Activated T-helper 17 cell treated with anti-CD3 and anti-CD28 coated beads, Interleukin-2, amount 50 U/mL, for 72 hours (primary cell): ENCODE data around the gene TSACC. TPM values are rescaled to one million over a fixed set of nuclear protein-coding genes. Genes with fewer than 3 reads are reported as not detected.
"Not testable (repeated sequence)": the region's sequence is repeated elsewhere in the genome, so short reads cannot be mapped to it uniquely, and the experiment has no call there.

Experiments
- ATAC-seq: fragments of 150-1000 bp; cut with Tn5 transposase; replicated peaks from 2 replicates; pipeline ENCODE4 v1.10.0; 2021; ENCODE audit warnings: mild to moderate bottlenecking, moderate library complexity
- H3K27ac Mint-ChIP-seq: one replicate; pipeline ENCODE4 v1.8.0; 2022; ENCODE audit warnings: mixed read lengths
- H3K27me3 Mint-ChIP-seq: one replicate; pipeline ENCODE4 v1.8.0; 2022; ENCODE audit warnings: mixed read lengths
- H3K36me3 Mint-ChIP-seq: one replicate; pipeline ENCODE4 v1.8.0; 2022; ENCODE audit warnings: low read depth, mild to moderate bottlenecking, mixed read lengths
- H3K4me1 Mint-ChIP-seq: one replicate; pipeline ENCODE4 v1.8.0; 2022; ENCODE audit warnings: mixed read lengths
- H3K4me3 Mint-ChIP-seq: one replicate; pipeline ENCODE4 v1.8.0; 2022; ENCODE audit warnings: mild to moderate bottlenecking, mixed read lengths
- H3K9me3 Mint-ChIP-seq: one replicate; pipeline ENCODE4 v1.8.0; 2022; ENCODE audit warnings: mixed read lengths
- total RNA-seq, 2 donors: library from RNA; stranded (reverse); gene quantifications; one replicate each; pipeline ENCODE4 v1.2.3, GENCODE V29; 2022

The TSACC gene
- total RNA-seq, 2 donors from 2014 or later = 1.1 TPM; not detected in 1

GRCh38 chr1:156323179-156323578, 15.1 kb upstream of the TSACC start:
- not testable (repeated sequence) for ATAC-seq, H3K4me3 Mint-ChIP-seq, H3K27ac Mint-ChIP-seq, H3K4me1 Mint-ChIP-seq, H3K9me3 Mint-ChIP-seq, H3K27me3 Mint-ChIP-seq
- peaks cover 89% of the 10 kb centered on the region for H3K36me3 Mint-ChIP-seq

- Mint-ChIP-seq H3K9me3 (no peaks in the 10 kb centered on the region), H3K27me3 (no peaks in the 10 kb centered on the region), H3K27ac (peak overlapping the region; percentile 92), H3K4me1 (peaks cover 24% of the 10 kb centered on the region), H3K4me3 (peak overlapping the region; percentile 100), H3K36me3 (peaks cover 74% of the 10 kb centered on the region)
- ATAC-seq = no peak
These were observed 2.1 kb upstream of the TSACC start for GRCh38 chr1:156336242-156336641.

GRCh38 chr1:156337052-156337887, 1.1 kb upstream of the TSACC start:
- H3K27ac Mint-ChIP-seq = peak overlapping the region; percentile 92
- peaks cover 64% of the 10 kb centered on the region for H3K36me3 Mint-ChIP-seq
- no peaks in the 10 kb centered on the region for H3K27me3 Mint-ChIP-seq
- peak; percentile 0 for ATAC-seq
- peak overlapping the region; percentile 100 for H3K4me3 Mint-ChIP-seq
- H3K9me3 Mint-ChIP-seq = no peaks in the 10 kb centered on the region
- peaks cover 24% of the 10 kb centered on the region for H3K4me1 Mint-ChIP-seq

- no peak for ATAC-seq
- H3K27ac Mint-ChIP-seq = peak overlapping the region; percentile 92
- no peaks in the 10 kb centered on the region for H3K9me3 Mint-ChIP-seq
- H3K4me1 Mint-ChIP-seq = peaks cover 24% of the 10 kb centered on the region
- peaks cover 58% of the 10 kb centered on the region for H3K36me3 Mint-ChIP-seq
- peak overlapping the region; percentile 100 for H3K4me3 Mint-ChIP-seq
- H3K27me3 Mint-ChIP-seq = no peaks in the 10 kb centered on the region
These were observed 492 bp upstream of the TSACC start for GRCh38 chr1:156337888-156338179.

GRCh38 chr1:156342166-156342955, 4.0 kb downstream of the TSACC start:
- Mint-ChIP-seq H3K36me3 (peaks cover 13% of the 10 kb centered on the region), H3K27me3 (peaks cover 10% of the 10 kb centered on the region), H3K4me3 (no peak overlapping the region), H3K27ac (no peak overlapping the region), H3K9me3 (no peaks in the 10 kb centered on the region), H3K4me1 (no peaks in the 10 kb centered on the region)
- ATAC-seq = no peak

- no peaks in the 10 kb centered on the region for H3K4me1 Mint-ChIP-seq
- peaks cover 10% of the 10 kb centered on the region for H3K27me3 Mint-ChIP-seq
- H3K9me3 Mint-ChIP-seq = no peaks in the 10 kb centered on the region
- H3K36me3 Mint-ChIP-seq = no peaks in the 10 kb centered on the region
- H3K4me3 Mint-ChIP-seq = no peak overlapping the region
- no peak for ATAC-seq
- no peak overlapping the region for H3K27ac Mint-ChIP-seq
These were observed 6.1 kb downstream of the TSACC start for GRCh38 chr1:156344409-156344808.

GRCh38 chr1:156346035-156346434, 7.7 kb downstream of the TSACC start:
- not testable (repeated sequence) for H3K36me3 Mint-ChIP-seq, H3K9me3 Mint-ChIP-seq, ATAC-seq, H3K27me3 Mint-ChIP-seq, H3K4me3 Mint-ChIP-seq, H3K4me1 Mint-ChIP-seq, H3K27ac Mint-ChIP-seq

- Mint-ChIP-seq H3K27ac (no peak overlapping the region), H3K4me1 (no peaks in the 10 kb centered on the region)
These were observed 8.3 kb downstream of the TSACC start for GRCh38 chr1:156346636-156347035.

GRCh38 chr1:156347331-156347730, 9.0 kb downstream of the TSACC start:
- H3K36me3 Mint-ChIP-seq = no peaks in the 10 kb centered on the region
- no peak overlapping the region for H3K27ac Mint-ChIP-seq
- no peak overlapping the region for H3K4me3 Mint-ChIP-seq
- ATAC-seq = no peak
- no peaks in the 10 kb centered on the region for H3K9me3 Mint-ChIP-seq
- peaks cover 10% of the 10 kb centered on the region for H3K27me3 Mint-ChIP-seq
- no peaks in the 10 kb centered on the region for H3K4me1 Mint-ChIP-seq

More at GRCh38 chr1:156346636-156347035, 8.3 kb downstream of the TSACC start:
- Mint-ChIP-seq H3K27me3 (peaks cover 10% of the 10 kb centered on the region), H3K9me3 (no peaks in the 10 kb centered on the region), H3K4me3 (no peak overlapping the region), H3K36me3 (no peaks in the 10 kb centered on the region)
- no peak for ATAC-seq

GRCh38 chr1:156352481-156352880, 14.2 kb downstream of the TSACC start:
- H3K27ac Mint-ChIP-seq, H3K36me3 Mint-ChIP-seq, H3K9me3 Mint-ChIP-seq, H3K4me1 Mint-ChIP-seq, H3K4me3 Mint-ChIP-seq, H3K27me3 Mint-ChIP-seq, ATAC-seq: not testable (repeated sequence)

- Mint-ChIP-seq H3K36me3 (no peaks in the 10 kb centered on the region), H3K27me3 (peaks cover 15% of the 10 kb centered on the region), H3K4me3 (peak overlapping the region; percentile 5), H3K27ac (peak overlapping the region; percentile 65), H3K4me1 (no peaks in the 10 kb centered on the region), H3K9me3 (no peaks in the 10 kb centered on the region)
- peak; percentile 74 for ATAC-seq
These were observed 18.0 kb downstream of the TSACC start for GRCh38 chr1:156356262-156356874.

- Mint-ChIP-seq H3K27ac (peak overlapping the region; percentile 65), H3K4me3 (peak overlapping the region; percentile 5), H3K4me1 (no peaks in the 10 kb centered on the region), H3K27me3 (peaks cover 15% of the 10 kb centered on the region), H3K36me3 (no peaks in the 10 kb centered on the region), H3K9me3 (no peaks in the 10 kb centered on the region)
- peak; percentile 94 for ATAC-seq
These were observed 18.7 kb downstream of the TSACC start for GRCh38 chr1:156356875-156357534.

GRCh38 chr1:156357977-156358376, 19.7 kb downstream of the TSACC start:
- Mint-ChIP-seq H3K27me3 (peaks cover 15% of the 10 kb centered on the region), H3K27ac (no peak overlapping the region)
- ATAC-seq = no peak

GRCh38 chr1:156358641-156359040, 20.3 kb downstream of the TSACC start:
- ATAC-seq = no peak
- no peaks in the 10 kb centered on the region for H3K4me1 Mint-ChIP-seq
- H3K9me3 Mint-ChIP-seq = no peaks in the 10 kb centered on the region
- H3K27ac Mint-ChIP-seq = no peak overlapping the region
- H3K4me3 Mint-ChIP-seq = no peak overlapping the region
- H3K36me3 Mint-ChIP-seq = no peaks in the 10 kb centered on the region
- peaks cover 15% of the 10 kb centered on the region for H3K27me3 Mint-ChIP-seq

More at GRCh38 chr1:156357977-156358376, 19.7 kb downstream of the TSACC start:
- no peaks in the 10 kb centered on the region for H3K4me1 Mint-ChIP-seq
- H3K4me3 Mint-ChIP-seq = no peak overlapping the region
- H3K9me3 Mint-ChIP-seq = no peaks in the 10 kb centered on the region
- H3K36me3 Mint-ChIP-seq = no peaks in the 10 kb centered on the region
